ENCODE measurements around the gene DDX10. TPM values are rescaled to one million over a fixed set of nuclear protein-coding genes. Genes with fewer than 3 reads are reported as not detected.

Gene DDX10
- polyA plus RNA-seq, 1 experiment, result 11.0 TPM

GRCh38 chr11:108826136-108826535 lies 161.3 kb downstream of the DDX10 start:
- ChIA-PET POLR2A (no interaction called here), CTCF (interaction anchor here (0.9 kb wide), 1 partner anchor 21 kb away, joined by 3 read pairs; no protein-coding TSS in a partner anchor)
- no peak for TF ChIP-seq CTCF (IDR thresholded peaks at IDR 0.05; ENCODE audit: insufficient read depth, low read depth, low read length)
- DNase-seq (ENCODE audit: low read depth), result no peak
- Histone ChIP-seq H3K4me3 (ENCODE audit: low read depth, low read length) (no peak overlapping the region), H3K36me3 (ENCODE audit: control insufficient read depth, insufficient read depth, low read length) (no peaks in the 10 kb centered on the region), H3K27me3 (ENCODE audit: control insufficient read depth, insufficient read depth, low read length) (no peaks in the 10 kb centered on the region)

DNA sequence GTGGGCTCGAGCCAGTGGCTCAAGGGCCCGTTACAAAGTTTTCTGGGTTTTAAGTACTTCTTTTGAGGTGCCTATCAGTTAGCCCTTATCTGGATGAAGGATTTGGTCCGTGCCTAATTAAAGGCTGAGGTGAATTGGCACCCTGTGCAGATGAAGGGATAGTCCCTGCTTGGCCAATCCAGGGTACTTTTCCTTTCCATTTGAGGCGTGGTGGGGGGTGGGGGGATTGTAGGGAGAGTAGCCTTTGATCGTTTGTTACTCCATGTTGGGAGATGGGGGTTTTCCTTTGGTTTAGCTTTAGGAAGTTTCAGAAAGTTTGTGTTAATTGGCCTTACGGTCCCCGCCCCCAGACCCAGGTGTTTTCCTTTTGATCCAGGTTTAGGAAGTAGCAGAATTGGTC lies 170.8 kb downstream of the DDX10 start:
- no peaks in the 10 kb centered on the region; the same call in 1 of the 2 replicates for H3K36me3 ChIP-seq (ENCODE audit: control insufficient read depth, insufficient read depth, low read length)
- ChIA-PET CTCF (interaction anchor here (1.3 to 1.6 kb wide), 2 partner anchors 12 to 20 kb away, joined by 3 to 4 read pairs; no protein-coding TSS in a partner anchor), POLR2A (no interaction called here)
- no peak for TF ChIP-seq CTCF (IDR thresholded peaks at IDR 0.05; ENCODE audit: insufficient read depth, low read depth, low read length)
- no peaks in the 10 kb centered on the region for H3K27me3 ChIP-seq (ENCODE audit: control insufficient read depth, insufficient read depth, low read length)
- DNase-seq (ENCODE audit: low read depth), result no peak
- H3K4me3 ChIP-seq (ENCODE audit: low read depth, low read length), result no peak overlapping the region

GRCh38 chr11:108836541-108836940 lies 171.7 kb downstream of the DDX10 start:
- POLR2A ChIA-PET, result no interaction called here
- no peak for TF ChIP-seq CTCF (IDR thresholded peaks at IDR 0.05; ENCODE audit: insufficient read depth, low read depth, low read length)
- no peak overlapping the region for H3K4me3 ChIP-seq (ENCODE audit: low read depth, low read length)
- no peaks in the 10 kb centered on the region for H3K27me3 ChIP-seq (ENCODE audit: control insufficient read depth, insufficient read depth, low read length)
- DNase-seq (ENCODE audit: low read depth), result no peak
- no peaks in the 10 kb centered on the region; the same call in 1 of the 2 replicates for H3K36me3 ChIP-seq (ENCODE audit: control insufficient read depth, insufficient read depth, low read length)
- CTCF ChIA-PET, result interaction anchor here (1.3 to 1.6 kb wide), 2 partner anchors 13 to 19 kb away, joined by 3 to 4 read pairs; no protein-coding TSS in a partner anchor

DNA sequence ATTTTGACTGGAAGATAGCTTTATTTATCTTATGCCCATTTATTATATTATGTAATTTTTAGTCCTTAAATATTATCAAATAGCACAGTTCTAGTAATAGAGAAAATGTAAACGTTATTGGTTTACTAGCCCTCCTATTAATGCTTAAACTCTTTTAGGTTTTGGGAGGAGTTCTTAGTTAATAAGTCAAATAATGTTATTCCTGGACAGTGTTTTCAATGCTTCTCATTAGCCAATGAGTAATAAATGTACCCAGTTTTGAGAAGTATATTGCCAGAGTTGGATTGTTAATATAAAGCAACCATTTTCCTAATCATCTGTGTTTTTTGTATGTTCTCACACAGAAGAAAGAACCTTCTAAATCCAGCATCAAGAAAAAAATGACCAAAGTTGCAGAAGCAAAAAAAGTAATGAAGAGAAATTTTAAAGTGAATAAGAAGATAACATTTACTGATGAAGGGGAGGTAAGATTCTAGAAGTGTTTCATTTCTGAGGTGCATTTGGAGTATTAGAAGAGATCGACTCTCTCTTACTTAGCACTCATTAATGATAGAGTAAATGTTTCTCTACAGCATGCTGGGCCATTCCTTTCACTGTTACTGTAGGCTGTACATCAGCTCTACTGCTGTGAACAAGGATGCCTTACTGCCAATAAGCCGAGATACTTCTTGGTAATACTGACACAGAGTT lies 173.4 kb downstream of the DDX10 start:
- H3K4me3 ChIP-seq (ENCODE audit: low read depth, low read length), result no peak overlapping the region
- DNase-seq (ENCODE audit: low read depth), result no peak
- no peaks in the 10 kb centered on the region for H3K27me3 ChIP-seq (ENCODE audit: control insufficient read depth, insufficient read depth, low read length)
- no peak for TF ChIP-seq CTCF (IDR thresholded peaks at IDR 0.05; ENCODE audit: insufficient read depth, low read depth, low read length)
- CTCF ChIA-PET, result interaction anchor here (0.5 to 1.3 kb wide), 2 partner anchors 13 to 52 kb away, joined by 3 to 5 read pairs; no protein-coding TSS in a partner anchor
- H3K36me3 ChIP-seq (ENCODE audit: control insufficient read depth, insufficient read depth, low read length), result no peaks in the 10 kb centered on the region; the same call in 1 of the 2 replicates
- POLR2A ChIA-PET, result no interaction called here

- ChIA-PET CTCF (interaction anchor here (1.3 kb wide), 1 partner anchor 24 kb away, joined by 3 read pairs; no protein-coding TSS in a partner anchor), POLR2A (no interaction called here)
- H3K27me3 ChIP-seq (ENCODE audit: control insufficient read depth, insufficient read depth, low read length), result no peaks in the 10 kb centered on the region
- no peak for TF ChIP-seq CTCF (IDR thresholded peaks at IDR 0.05; ENCODE audit: insufficient read depth, low read depth, low read length)
- no peak for DNase-seq (ENCODE audit: low read depth)
- no peaks in the 10 kb centered on the region; the same call in 1 of the 2 replicates for H3K36me3 ChIP-seq (ENCODE audit: control insufficient read depth, insufficient read depth, low read length)
- no peak overlapping the region for H3K4me3 ChIP-seq (ENCODE audit: low read depth, low read length)
Observed at GRCh38 chr11:108838792-108839105, 173.9 kb downstream of the DDX10 start.
